VCaP (cell line): ENCODE data around the gene DENND2D.

Experiments used
- H3K27ac ChIP-seq: fragments of 450-650 bp; 2 replicates; pipeline ENCODE4 v1.5.1; 2017
- TF ChIP-seq, protein P1 (sequence below): fragments of 450-650 bp; conservative IDR thresholded peaks from 2 replicates; pipeline ENCODE4 v1.5.1; 2017; ENCODE audit warnings: mild to moderate bottlenecking, moderate library complexity

DENND2D gene

DNA sequence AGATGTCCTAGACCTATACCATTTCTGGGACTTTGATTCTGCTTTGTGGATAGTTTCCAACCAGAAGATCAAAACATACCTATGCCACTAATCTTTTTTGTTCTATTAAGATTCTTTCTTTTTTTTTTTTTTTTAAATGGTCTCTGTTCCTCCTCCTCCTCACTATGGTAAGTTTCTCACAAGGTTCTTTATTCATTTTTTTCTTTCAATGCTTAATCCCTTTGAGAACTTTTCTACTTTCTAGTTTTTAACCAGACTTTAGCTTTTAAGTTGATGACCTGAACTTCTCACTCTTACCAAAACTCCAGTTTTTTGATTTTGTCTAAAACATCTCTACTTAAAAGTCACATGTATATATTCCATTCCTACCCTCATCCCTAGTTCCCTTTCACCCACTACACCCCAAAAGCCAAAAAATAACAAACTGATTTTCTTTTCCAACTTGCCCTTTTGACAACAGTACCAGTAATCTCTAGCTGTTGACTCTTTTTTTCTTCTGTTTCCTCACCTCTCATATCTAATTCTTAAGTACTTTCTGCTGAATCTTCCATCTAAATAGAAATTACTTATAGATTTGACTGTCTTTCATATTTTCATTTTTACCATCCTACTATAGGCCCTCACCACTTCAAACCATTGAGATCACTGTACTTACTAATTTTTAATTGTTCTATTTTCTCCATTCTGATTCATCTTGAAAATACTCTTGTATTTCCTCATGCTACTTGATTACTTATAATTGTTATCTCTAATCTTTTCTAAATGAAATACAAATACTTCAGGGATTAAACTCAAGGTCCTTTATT is 54.3 kb downstream of the DENND2D start:
- no peak overlapping the region for H3K27ac ChIP-seq
- TF ChIP-seq, protein P1, sequence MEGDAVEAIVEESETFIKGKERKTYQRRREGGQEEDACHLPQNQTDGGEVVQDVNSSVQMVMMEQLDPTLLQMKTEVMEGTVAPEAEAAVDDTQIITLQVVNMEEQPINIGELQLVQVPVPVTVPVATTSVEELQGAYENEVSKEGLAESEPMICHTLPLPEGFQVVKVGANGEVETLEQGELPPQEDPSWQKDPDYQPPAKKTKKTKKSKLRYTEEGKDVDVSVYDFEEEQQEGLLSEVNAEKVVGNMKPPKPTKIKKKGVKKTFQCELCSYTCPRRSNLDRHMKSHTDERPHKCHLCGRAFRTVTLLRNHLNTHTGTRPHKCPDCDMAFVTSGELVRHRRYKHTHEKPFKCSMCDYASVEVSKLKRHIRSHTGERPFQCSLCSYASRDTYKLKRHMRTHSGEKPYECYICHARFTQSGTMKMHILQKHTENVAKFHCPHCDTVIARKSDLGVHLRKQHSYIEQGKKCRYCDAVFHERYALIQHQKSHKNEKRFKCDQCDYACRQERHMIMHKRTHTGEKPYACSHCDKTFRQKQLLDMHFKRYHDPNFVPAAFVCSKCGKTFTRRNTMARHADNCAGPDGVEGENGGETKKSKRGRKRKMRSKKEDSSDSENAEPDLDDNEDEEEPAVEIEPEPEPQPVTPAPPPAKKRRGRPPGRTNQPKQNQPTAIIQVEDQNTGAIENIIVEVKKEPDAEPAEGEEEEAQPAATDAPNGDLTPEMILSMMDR = no peak

DNA sequence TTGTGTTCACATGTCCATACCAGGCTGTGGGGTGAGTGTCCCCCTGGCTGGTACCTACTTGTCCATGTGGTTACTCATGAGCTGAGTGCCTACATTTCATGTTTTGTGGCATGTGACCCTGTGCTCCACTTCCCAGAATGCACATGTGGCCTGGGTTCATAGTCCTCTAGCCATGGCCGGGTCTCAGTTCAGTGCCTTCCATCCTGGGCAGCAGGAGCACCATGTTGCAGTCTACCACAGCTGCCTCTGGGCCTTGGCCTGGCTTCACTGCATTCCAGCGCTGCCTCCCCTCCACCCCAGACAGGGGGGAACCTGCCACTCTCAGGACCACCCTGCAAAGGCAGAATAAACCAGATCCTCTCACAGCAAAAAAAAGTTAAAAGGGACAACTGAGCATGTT is 54.9 kb downstream of the DENND2D start:
- TF ChIP-seq, protein P1 = no peak
- no peak overlapping the region for H3K27ac ChIP-seq

DNA sequence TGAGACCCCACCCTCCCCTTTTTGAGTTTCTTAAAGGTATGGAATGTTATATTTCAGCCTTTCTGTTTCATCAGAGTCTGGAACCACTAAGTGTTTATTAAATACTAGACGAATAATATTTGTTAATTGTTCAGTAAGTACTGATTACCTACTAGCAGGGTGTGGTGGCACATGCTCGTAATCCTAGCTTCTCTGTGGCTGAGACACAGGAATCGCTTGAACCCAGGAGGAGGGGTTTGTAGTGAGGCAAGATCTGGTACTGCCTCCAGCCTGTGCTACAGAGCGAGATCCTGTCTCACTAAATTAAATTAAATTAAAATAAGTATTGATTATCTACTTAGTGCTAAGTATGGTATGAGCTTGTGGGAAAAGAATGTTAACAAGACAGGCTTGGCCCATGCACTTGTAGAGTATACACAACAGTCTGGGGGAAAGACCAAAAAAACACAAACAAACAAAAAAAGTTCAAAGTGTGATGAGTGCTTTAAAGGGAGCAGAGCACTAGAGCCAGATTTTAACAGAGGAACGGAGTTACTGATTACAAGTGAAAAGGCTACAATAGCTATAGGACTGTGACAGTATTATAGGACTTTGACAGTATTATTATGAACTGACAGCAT is 58.0 kb downstream of the DENND2D start:
- TF ChIP-seq, protein P1 = no peak
- no peak overlapping the region for H3K27ac ChIP-seq

DNA sequence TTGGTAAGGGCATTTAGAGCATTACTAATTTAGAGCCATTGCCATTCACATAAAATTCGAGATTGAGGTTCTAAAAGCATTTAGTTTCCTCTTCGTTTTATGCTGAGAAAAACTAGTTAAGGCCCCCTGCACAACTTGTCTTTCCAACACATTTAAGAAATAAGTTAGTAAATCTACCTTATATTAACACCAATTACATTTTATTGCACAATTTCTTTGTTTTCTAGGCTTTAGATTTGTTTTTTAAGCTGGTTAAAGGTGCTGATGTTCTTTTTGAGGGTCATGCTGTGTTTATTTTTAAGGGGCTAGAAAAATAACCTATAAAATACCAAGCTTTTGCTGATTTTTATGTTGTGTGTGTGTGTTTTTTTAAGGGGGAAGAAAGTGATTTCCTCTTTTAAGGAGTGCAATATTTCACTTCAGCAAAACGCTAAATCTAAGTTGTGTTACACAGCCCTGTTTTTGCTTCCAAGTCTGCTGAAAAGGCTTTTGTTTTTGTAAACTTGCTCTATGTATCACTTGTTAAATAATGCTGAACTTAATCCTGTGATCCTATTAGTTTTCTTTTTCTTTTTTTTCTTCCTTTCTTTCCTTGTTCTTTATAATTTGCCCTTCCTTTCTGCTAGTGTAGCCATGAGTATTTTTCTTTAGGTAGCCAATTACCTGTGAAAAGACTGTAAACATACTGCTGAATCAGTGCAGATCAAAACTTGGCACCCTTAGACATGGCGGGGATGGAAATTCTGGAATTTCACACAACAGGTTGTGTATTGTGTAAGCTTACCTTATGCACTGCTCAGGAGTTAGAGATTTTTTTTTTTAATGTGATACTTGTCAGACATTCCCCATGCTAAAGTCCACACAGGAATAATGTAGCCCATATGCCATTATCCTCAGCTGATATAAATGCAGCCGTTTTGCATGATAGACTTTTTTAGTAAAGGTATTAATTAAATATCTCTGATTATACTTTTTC is 58.9 kb downstream of the DENND2D start:
- peak overlapping the region; percentile 91 for H3K27ac ChIP-seq
- TF ChIP-seq, protein P1 = no peak

DNA sequence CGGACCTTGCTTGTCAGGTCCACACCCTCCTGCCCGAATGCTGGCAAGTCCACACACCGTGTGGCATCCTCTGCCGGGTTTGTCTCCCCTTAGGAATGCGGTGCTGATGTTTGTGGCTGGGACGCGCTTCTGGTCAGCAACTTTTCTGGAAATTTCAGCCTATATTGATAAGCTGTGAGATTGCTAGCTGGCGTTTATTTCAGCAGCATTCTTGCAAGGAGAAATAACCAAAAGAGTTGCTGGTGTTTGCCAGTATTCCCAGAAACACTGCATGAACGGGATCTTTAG is 59.8 kb downstream of the DENND2D start:
- peak overlapping the region; percentile 91 for H3K27ac ChIP-seq
- TF ChIP-seq, protein P1 = no peak

DNA sequence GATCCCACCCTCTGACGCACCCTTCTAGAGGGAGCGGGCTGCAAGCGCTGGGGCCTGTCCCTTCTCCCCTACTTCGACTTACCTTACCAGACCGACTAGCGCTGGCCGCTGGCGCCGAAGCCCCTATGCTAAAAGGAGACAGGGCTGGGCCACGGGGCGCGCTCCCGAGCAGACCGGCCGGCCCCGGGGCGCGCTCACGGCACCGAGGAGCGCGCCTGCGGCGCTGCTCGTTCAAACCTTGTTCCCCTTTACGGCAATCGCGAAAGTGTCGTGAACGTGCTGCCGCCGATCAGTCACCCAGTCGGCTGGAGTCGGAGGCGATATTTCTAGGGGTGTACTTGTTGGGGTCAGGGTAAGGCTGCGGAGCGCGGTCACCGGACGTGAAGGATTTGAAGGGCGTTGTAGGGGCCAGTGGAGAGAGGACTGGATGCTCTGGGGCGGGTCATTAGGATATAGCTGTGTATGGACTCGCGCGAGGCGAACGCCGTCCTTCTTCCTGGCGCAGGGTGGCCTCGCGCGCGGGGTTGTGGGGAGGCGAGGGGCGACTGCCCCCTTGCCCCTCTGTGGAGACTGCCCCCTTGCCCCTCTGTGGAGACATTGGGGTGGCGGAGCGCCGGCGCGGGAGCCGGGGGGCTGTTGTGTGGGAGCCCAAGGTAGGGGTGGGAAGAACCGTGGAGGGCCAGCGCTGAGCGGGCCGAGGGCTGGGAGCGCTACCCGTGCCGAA is 60.3 kb downstream of the DENND2D start, which contains the start of the genes CEPT1 and DRAM2:
CEPT1 (plus strand) TSS at position 268 of the 724 bp plus-strand sequence. CDS start 7,492 bp downstream, outside the sequence.
DRAM2 (minus strand) TSS at position 138 of the 724 bp plus-strand sequence. CDS start 8,539 bp downstream, outside the sequence.
- H3K27ac ChIP-seq = peak within 1 kb of the TSS; percentile 91
- TF ChIP-seq, protein P1 = no peak
